Testis (tissue), 3 donors: ENCODE measurements around the gene SLC25A36. TPM values are rescaled to one million over a fixed set of nuclear protein-coding genes. Genes with fewer than 3 reads are reported as not detected.

Experiments
- DNase-seq: peaks from one replicate; pipeline ENCODE4 v3.0.0-alpha.2; 2019
- H3K27ac ChIP-seq, 2 donors: fragments of 200-600 bp; sonication (generic); one replicate each; pipeline ENCODE4 v1.5.1; 2019
- H3K27me3 ChIP-seq: fragments of 200-600 bp; sonication (generic); one replicate; pipeline ENCODE4 v1.5.1; 2019
- H3K36me3 ChIP-seq: fragments of 200-600 bp; sonication (generic); one replicate; pipeline ENCODE4 v1.5.1; 2017; ENCODE audit warnings: low read depth; ENCODE audit errors: missing control alignments
- H3K4me1 ChIP-seq: fragments of 200-600 bp; sonication (generic); one replicate; pipeline ENCODE4 v1.5.1; 2019
- H3K4me3 ChIP-seq, 2 donors: fragments of 200-600 bp; sonication (generic); one replicate each; pipeline ENCODE4 v1.5.1; 2017 to 2019
- H3K9me3 ChIP-seq: fragments of 200-600 bp; sonication (generic); one replicate; pipeline ENCODE4 v1.5.1; 2017
- CTCF ChIP-seq, 3 experiments: fragments of 450-650 bp in 2 of 3; fragments of 200-600 bp in 1 of 3; sonication (generic) in 1 of 3; IDR thresholded peaks; one replicate each; pipeline ENCODE4 v1.5.1; 2016 to 2019; ENCODE audit warnings: antibody characterized with exemption in 3 of 3, mild to moderate bottlenecking in 2 of 3, moderate library complexity in 1 of 3
- POLR2A ChIP-seq: fragments of 450-650 bp; IDR thresholded peaks from one replicate; pipeline ENCODE4 v1.6.1; 2017; ENCODE audit warnings: antibody characterized with exemption, mild to moderate bottlenecking, moderate library complexity
- WGBS, 2 donors: methylation state at CpG; one replicate each; pipeline ENCODE4 v1.1.5; 2018; 5-methylcytosine and 5-hydroxymethylcytosine counted together
- intact Hi-C: fragments of 100-400 bp; cut with DNase I; formaldehyde crosslinking; loops from one replicate; pipeline ENCODE4 v1.15.1; 2023; ENCODE audit warnings: low total_unique reads
- polyA plus RNA-seq: library from polyadenylated mRNA; stranded (reverse); fragments of 350-450 nt; fragmentation: Illumina TruSeq; extraction: RNeasy Lipid Tissue Mini Kit (QIAGEN cat#74804); gene quantifications from one replicate; pipeline ENCODE4 v1.2.3, GENCODE V29; 2014; ENCODE audit warnings: low read depth, low replicate concordance; ENCODE audit not compliant: insufficient read depth
- total RNA-seq, 2 donors: library from RNA; depleted of rRNA; stranded (reverse); fragments of >200 nt; gene quantifications; one replicate each; pipeline ENCODE4 v1.2.3, GENCODE V29; 2016

SLC25A36 gene
- total and polyA plus RNA-seq, 3 donors from 2014 or later = 56.8 to 162 (median 109) TPM

GRCh38 chr3:140902791-140903190 is 38.8 kb upstream of the SLC25A36 start:
- Histone ChIP-seq H3K27me3 (no peaks in the 10 kb centered on the region), H3K4me3 (no peak overlapping the region), H3K27ac (no peak overlapping the region), H3K9me3 (no peaks in the 10 kb centered on the region), H3K36me3 (no peaks in the 10 kb centered on the region), H3K4me1 (no peaks in the 10 kb centered on the region)
- intact Hi-C loops = no loop called here
- TF ChIP-seq CTCF (IDR thresholded peaks at IDR 0.05) (no peak), POLR2A (no peak)
- no peak for DNase-seq

- Histone ChIP-seq H3K27me3 (no peaks in the 10 kb centered on the region), H3K36me3 (no peaks in the 10 kb centered on the region), H3K27ac (no peak overlapping the region), H3K9me3 (no peaks in the 10 kb centered on the region), H3K4me3 (no peak overlapping the region), H3K4me1 (no peaks in the 10 kb centered on the region)
- intact Hi-C loops = no loop called here
- no peak for DNase-seq
- TF ChIP-seq CTCF (IDR thresholded peaks at IDR 0.05) = no peak
- no peak for TF ChIP-seq POLR2A
These were observed 38.4 kb upstream of the SLC25A36 start for GRCh38 chr3:140903196-140903595.

- WGBS, 2 donors = 86 to 88% methylated on average over 1 of the region's 1 CpG
- no peak overlapping the region for H3K27ac ChIP-seq
- no peaks in the 10 kb centered on the region for H3K4me1 ChIP-seq
- H3K9me3 ChIP-seq = no peaks in the 10 kb centered on the region
- no peak overlapping the region for H3K4me3 ChIP-seq
- DNase-seq = no peak
- H3K27me3 ChIP-seq = no peaks in the 10 kb centered on the region
- TF ChIP-seq CTCF (IDR thresholded peaks at IDR 0.05) (no peak), POLR2A (no peak)
- intact Hi-C loops = no loop called here
- H3K36me3 ChIP-seq = no peaks in the 10 kb centered on the region
These were observed 37.1 kb upstream of the SLC25A36 start for GRCh38 chr3:140904521-140904920.

GRCh38 chr3:140905559-140905958 is 36.1 kb upstream of the SLC25A36 start:
- no peak for DNase-seq
- Histone ChIP-seq H3K36me3 (no peaks in the 10 kb centered on the region), H3K4me3 (no peak overlapping the region), H3K27ac (no peak overlapping the region), H3K27me3 (no peaks in the 10 kb centered on the region), H3K4me1 (no peaks in the 10 kb centered on the region), H3K9me3 (no peaks in the 10 kb centered on the region)
- 88 to 92% methylated on average over 2 of the region's 2 CpGs for WGBS, 2 donors
- intact Hi-C loops = no loop called here
- TF ChIP-seq POLR2A (no peak), CTCF (IDR thresholded peaks at IDR 0.05) (no peak)

- 79 to 84% methylated on average over 1 of the region's 1 CpG for WGBS, 2 donors
- H3K27me3 ChIP-seq = no peaks in the 10 kb centered on the region
- H3K36me3 ChIP-seq = no peaks in the 10 kb centered on the region
- H3K9me3 ChIP-seq = no peaks in the 10 kb centered on the region
- no peaks in the 10 kb centered on the region for H3K4me1 ChIP-seq
- intact Hi-C loops = no loop called here
- DNase-seq = no peak
- TF ChIP-seq POLR2A (no peak), CTCF (IDR thresholded peaks at IDR 0.05) (no peak)
- no peak overlapping the region for H3K4me3 ChIP-seq
- H3K27ac ChIP-seq = no peak overlapping the region
These were observed 34.9 kb upstream of the SLC25A36 start for GRCh38 chr3:140906785-140907184.
